ENCODE data around the gene SERTAD4. TPM values are rescaled to one million over a fixed set of nuclear protein-coding genes. Genes with fewer than 3 reads are reported as not detected.

Gene SERTAD4
- total and polyA plus RNA-seq, 2 experiments from 2014 or later: 1.3 to 1.6 TPM

DNA sequence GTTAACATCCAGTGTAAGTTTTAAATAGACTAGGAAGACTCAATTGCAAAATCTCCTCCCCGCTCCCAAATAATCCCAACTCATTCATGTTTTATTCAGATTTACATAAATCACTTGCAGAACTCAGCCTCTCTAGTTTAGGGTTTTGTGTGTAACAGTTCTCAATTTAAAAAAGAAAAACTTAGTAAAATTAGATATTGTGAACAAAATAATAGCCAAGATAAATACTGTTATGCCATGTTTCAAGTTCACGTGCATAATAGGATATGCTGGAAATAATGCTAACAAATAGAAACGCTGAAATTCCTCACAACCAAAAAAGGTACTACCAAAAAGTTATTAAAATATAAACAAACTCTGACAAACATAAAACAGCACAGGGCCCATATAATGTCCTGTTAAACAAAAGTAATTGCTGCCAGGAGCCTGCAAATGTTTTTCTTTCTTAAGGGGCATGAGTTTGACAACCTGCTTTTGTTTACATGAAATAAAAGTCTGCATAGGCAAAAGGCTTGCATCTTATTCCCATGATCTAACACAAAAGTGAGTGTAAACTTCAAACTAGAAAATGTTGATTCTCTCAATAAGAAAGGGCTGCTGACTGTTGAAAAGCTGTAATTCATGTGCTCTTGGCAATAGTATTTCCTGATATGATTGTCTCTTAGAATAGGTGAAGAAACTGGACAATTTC, 2.9 kb downstream of the SERTAD4 start (continued):
- TF ChIP-seq, protein P1, sequence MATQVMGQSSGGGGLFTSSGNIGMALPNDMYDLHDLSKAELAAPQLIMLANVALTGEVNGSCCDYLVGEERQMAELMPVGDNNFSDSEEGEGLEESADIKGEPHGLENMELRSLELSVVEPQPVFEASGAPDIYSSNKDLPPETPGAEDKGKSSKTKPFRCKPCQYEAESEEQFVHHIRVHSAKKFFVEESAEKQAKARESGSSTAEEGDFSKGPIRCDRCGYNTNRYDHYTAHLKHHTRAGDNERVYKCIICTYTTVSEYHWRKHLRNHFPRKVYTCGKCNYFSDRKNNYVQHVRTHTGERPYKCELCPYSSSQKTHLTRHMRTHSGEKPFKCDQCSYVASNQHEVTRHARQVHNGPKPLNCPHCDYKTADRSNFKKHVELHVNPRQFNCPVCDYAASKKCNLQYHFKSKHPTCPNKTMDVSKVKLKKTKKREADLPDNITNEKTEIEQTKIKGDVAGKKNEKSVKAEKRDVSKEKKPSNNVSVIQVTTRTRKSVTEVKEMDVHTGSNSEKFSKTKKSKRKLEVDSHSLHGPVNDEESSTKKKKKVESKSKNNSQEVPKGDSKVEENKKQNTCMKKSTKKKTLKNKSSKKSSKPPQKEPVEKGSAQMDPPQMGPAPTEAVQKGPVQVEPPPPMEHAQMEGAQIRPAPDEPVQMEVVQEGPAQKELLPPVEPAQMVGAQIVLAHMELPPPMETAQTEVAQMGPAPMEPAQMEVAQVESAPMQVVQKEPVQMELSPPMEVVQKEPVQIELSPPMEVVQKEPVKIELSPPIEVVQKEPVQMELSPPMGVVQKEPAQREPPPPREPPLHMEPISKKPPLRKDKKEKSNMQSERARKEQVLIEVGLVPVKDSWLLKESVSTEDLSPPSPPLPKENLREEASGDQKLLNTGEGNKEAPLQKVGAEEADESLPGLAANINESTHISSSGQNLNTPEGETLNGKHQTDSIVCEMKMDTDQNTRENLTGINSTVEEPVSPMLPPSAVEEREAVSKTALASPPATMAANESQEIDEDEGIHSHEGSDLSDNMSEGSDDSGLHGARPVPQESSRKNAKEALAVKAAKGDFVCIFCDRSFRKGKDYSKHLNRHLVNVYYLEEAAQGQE (IDR thresholded peaks at IDR 0.05; ENCODE audit: unreplicated experiment): no peak
- TF ChIP-seq EZH2phosphoT487 (IDR thresholded peaks at IDR 0.05; ENCODE audit: unreplicated experiment) (no peak), ZNF331 (CRISPR knock-in tag; IDR thresholded peaks at IDR 0.05; ENCODE audit: low read depth) (no peak), NANOG (IDR thresholded peaks at IDR 0.05; ENCODE audit: borderline replicate concordance) (no peak), STAT1 (IDR thresholded peaks at IDR 0.05; ENCODE audit: unreplicated experiment) (no peak)
- TF ChIP-seq, protein P2, sequence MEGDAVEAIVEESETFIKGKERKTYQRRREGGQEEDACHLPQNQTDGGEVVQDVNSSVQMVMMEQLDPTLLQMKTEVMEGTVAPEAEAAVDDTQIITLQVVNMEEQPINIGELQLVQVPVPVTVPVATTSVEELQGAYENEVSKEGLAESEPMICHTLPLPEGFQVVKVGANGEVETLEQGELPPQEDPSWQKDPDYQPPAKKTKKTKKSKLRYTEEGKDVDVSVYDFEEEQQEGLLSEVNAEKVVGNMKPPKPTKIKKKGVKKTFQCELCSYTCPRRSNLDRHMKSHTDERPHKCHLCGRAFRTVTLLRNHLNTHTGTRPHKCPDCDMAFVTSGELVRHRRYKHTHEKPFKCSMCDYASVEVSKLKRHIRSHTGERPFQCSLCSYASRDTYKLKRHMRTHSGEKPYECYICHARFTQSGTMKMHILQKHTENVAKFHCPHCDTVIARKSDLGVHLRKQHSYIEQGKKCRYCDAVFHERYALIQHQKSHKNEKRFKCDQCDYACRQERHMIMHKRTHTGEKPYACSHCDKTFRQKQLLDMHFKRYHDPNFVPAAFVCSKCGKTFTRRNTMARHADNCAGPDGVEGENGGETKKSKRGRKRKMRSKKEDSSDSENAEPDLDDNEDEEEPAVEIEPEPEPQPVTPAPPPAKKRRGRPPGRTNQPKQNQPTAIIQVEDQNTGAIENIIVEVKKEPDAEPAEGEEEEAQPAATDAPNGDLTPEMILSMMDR (conservative IDR thresholded peaks at IDR 0.05; ENCODE audit: low read depth in 2 of 2): no peak
- TF ChIP-seq, protein P3, sequence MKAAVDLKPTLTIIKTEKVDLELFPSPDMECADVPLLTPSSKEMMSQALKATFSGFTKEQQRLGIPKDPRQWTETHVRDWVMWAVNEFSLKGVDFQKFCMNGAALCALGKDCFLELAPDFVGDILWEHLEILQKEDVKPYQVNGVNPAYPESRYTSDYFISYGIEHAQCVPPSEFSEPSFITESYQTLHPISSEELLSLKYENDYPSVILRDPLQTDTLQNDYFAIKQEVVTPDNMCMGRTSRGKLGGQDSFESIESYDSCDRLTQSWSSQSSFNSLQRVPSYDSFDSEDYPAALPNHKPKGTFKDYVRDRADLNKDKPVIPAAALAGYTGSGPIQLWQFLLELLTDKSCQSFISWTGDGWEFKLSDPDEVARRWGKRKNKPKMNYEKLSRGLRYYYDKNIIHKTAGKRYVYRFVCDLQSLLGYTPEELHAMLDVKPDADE (IDR thresholded peaks at IDR 0.05): no peak

DNA sequence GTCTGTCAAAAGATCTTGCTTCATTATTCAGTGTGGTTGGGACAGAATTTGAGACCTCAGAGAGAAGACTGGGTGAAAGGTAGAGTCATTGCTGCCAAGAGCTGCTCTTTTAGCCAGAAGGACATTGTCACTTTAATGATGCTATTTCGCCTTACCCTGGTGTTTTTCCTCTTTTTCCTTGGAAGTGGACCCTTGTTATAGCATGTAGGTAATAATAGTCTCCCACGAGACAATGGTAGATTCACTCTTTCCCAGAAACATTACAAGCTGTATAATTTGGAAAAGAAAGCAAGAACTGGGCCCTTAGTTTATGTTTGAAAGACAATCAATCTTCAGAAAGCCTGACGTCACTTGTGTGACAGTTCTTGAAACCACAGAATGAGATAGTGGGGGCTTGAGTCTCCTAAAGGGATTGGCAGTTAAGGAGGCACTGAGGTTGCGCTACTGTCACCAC, 3.8 kb downstream of the SERTAD4 start:
- no peaks in the 10 kb centered on the region; the same call in 2 of the 3 replicates for H3K36me3 Mint-ChIP-seq (ENCODE audit: low read depth)
- no peak overlapping the region for H3K27ac Mint-ChIP-seq
- ATAC-seq (no peak), DNase-seq (ENCODE audit: low spot score) (no peak)
- peaks cover 33% of the 10 kb centered on the region for H3K27me3 Mint-ChIP-seq (ENCODE audit: insufficient read depth, low read depth, poor library complexity)
- no peak overlapping the region for H3K4me3 Mint-ChIP-seq
- H3K27me3 ChIP-seq (ENCODE audit: insufficient read depth): peaks cover 59% of the 10 kb centered on the region
- no peaks in the 10 kb centered on the region for H3K79me2 ChIP-seq (replicated peaks; ENCODE audit: insufficient read depth)
- H3K9me2 ChIP-seq (ENCODE audit: insufficient read depth): no peaks in the 10 kb centered on the region
- H3K4me1 Mint-ChIP-seq: peaks cover 31% of the 10 kb centered on the region
- peaks cover 48% of the 10 kb centered on the region for H3K4me1 ChIP-seq (ENCODE audit: insufficient read depth)
- no peaks in the 10 kb centered on the region for H3K9me3 Mint-ChIP-seq
- H3K4me2 ChIP-seq: no peak overlapping the region
- no peaks in the 10 kb centered on the region for H4K20me1 ChIP-seq (replicated peaks; ENCODE audit: insufficient read depth)
- no peak overlapping the region for H3K27ac ChIP-seq (ENCODE audit: low read depth)
- H3F3A ChIP-seq (replicated peaks; ENCODE audit: low read depth): peaks cover 5% of the 10 kb centered on the region; the same call in 1 of the 2 replicates
- no peak overlapping the region for H2AFZ ChIP-seq
- H3K4me3 ChIP-seq: no peak overlapping the region
- no peaks in the 10 kb centered on the region for H3K36me3 ChIP-seq (ENCODE audit: insufficient read depth)
- no peak for TF ChIP-seq ZNF114 (CRISPR knock-in tag; IDR thresholded peaks at IDR 0.05)
- no peak for TF ChIP-seq POLR2AphosphoS5 (IDR thresholded peaks at IDR 0.05; ENCODE audit: low read depth)
- TF ChIP-seq, protein P2 (conservative IDR thresholded peaks at IDR 0.05; ENCODE audit: low read depth in 2 of 2): no peak
- no peak for TF ChIP-seq ZNF331 (CRISPR knock-in tag; IDR thresholded peaks at IDR 0.05; ENCODE audit: low read depth)
- TF ChIP-seq JUNB (IDR thresholded peaks at IDR 0.05; ENCODE audit: unreplicated experiment): no peak
- no peak for TF ChIP-seq NANOG (IDR thresholded peaks at IDR 0.05; ENCODE audit: borderline replicate concordance)
- TF ChIP-seq, protein P3 (IDR thresholded peaks at IDR 0.05): no peak
- TF ChIP-seq CREB1 (CRISPR knock-in tag; IDR thresholded peaks at IDR 0.05; ENCODE audit: low read depth): no peak
- no peak for TF ChIP-seq EZH2 (IDR thresholded peaks at IDR 0.05; ENCODE audit: low read depth, unreplicated experiment)
- TF ChIP-seq, protein P1 (IDR thresholded peaks at IDR 0.05; ENCODE audit: unreplicated experiment): no peak
